IPS DF 19.7 (cell line): ENCODE data around the gene ADGRF4.
"Not testable (repeated sequence)": the region's sequence is repeated elsewhere in the genome, so short reads cannot be mapped to it uniquely, and the experiment has no call there.

Source experiments
- DNase-seq: peaks from one replicate; pipeline ENCODE4 v3.0.0-alpha.2; 2013; ENCODE audit warnings: low read depth, low spot score

The ADGRF4 gene

GRCh38 chr6:47734831-47735481 lies 36.6 kb downstream of the ADGRF4 start:
- DNase-seq = peak; percentile 54

- DNase-seq = no peak
These were observed 37.8 kb downstream of the ADGRF4 start for GRCh38 chr6:47736083-47736700.

GRCh38 chr6:47737406-47737805 lies 39.0 kb downstream of the ADGRF4 start:
- no peak for DNase-seq

GRCh38 chr6:47740714-47741113 lies 42.3 kb downstream of the ADGRF4 start:
- no peak for DNase-seq

- no peak for DNase-seq
These were observed 43.4 kb downstream of the ADGRF4 start for GRCh38 chr6:47741807-47742206.

GRCh38 chr6:47743744-47744143 lies 45.4 kb downstream of the ADGRF4 start:
- no peak for DNase-seq

- DNase-seq = not testable (repeated sequence)
These were observed 46.9 kb downstream of the ADGRF4 start for GRCh38 chr6:47745269-47745668.

GRCh38 chr6:47749757-47750156 lies 51.4 kb downstream of the ADGRF4 start:
- no peak for DNase-seq

- no peak for DNase-seq
These were observed 54.4 kb downstream of the ADGRF4 start for GRCh38 chr6:47752801-47753200.

- DNase-seq = no peak
These were observed 61.0 kb downstream of the ADGRF4 start for GRCh38 chr6:47759364-47759763.

- DNase-seq = no peak
These were observed 64.1 kb downstream of the ADGRF4 start for GRCh38 chr6:47762502-47762901.

- no peak for DNase-seq
These were observed 68.1 kb downstream of the ADGRF4 start for GRCh38 chr6:47766445-47766844.

- no peak for DNase-seq
These were observed 68.7 kb downstream of the ADGRF4 start for GRCh38 chr6:47767102-47767501.

GRCh38 chr6:47769982-47770381 lies 71.6 kb downstream of the ADGRF4 start:
- no peak for DNase-seq
